ENCODE results near the gene RICTOR. TPM values are rescaled to one million over a fixed set of nuclear protein-coding genes. Genes with fewer than 3 reads are reported as not detected.

RICTOR gene
- total RNA-seq, 1 experiment from 2014 or later: 11.2 TPM

- no peak for DNase-seq
- no peaks in the 10 kb centered on the region for H3K27me3 ChIP-seq (ENCODE audit: control insufficient read depth, insufficient read depth, low read length)
- no peak overlapping the region for H3K4me3 ChIP-seq (ENCODE audit: insufficient read depth, low read depth, low read length)
- H3K36me3 ChIP-seq (replicated peaks; ENCODE audit: control insufficient read depth, insufficient read depth, low read length): peaks cover 1% of the 10 kb centered on the region
Observed at GRCh38 chr5:38938424-38938823, 135.8 kb downstream of the RICTOR start.

GRCh38 chr5:38936269-38936668 lies 137.9 kb downstream of the RICTOR start:
- H3K36me3 ChIP-seq (replicated peaks; ENCODE audit: control insufficient read depth, insufficient read depth, low read length): no peaks in the 10 kb centered on the region
- no peaks in the 10 kb centered on the region for H3K27me3 ChIP-seq (ENCODE audit: control insufficient read depth, insufficient read depth, low read length)
- no peak overlapping the region for H3K4me3 ChIP-seq (ENCODE audit: insufficient read depth, low read depth, low read length)
- DNase-seq: no peak

- Histone ChIP-seq H3K36me3 (replicated peaks; ENCODE audit: control insufficient read depth, insufficient read depth, low read length) (no peaks in the 10 kb centered on the region), H3K4me3 (ENCODE audit: insufficient read depth, low read depth, low read length) (no peak overlapping the region), H3K27me3 (ENCODE audit: control insufficient read depth, insufficient read depth, low read length) (no peaks in the 10 kb centered on the region)
- no peak for DNase-seq
Observed at GRCh38 chr5:38935437-38935836, 138.8 kb downstream of the RICTOR start.

- no peaks in the 10 kb centered on the region for H3K27me3 ChIP-seq (ENCODE audit: control insufficient read depth, insufficient read depth, low read length)
- DNase-seq: no peak
- no peaks in the 10 kb centered on the region for H3K36me3 ChIP-seq (replicated peaks; ENCODE audit: control insufficient read depth, insufficient read depth, low read length)
- no peak overlapping the region for H3K4me3 ChIP-seq (ENCODE audit: insufficient read depth, low read depth, low read length)
Observed at GRCh38 chr5:38932854-38933408, 141.3 kb downstream of the RICTOR start.

- no peaks in the 10 kb centered on the region for H3K27me3 ChIP-seq (ENCODE audit: control insufficient read depth, insufficient read depth, low read length)
- H3K36me3 ChIP-seq (replicated peaks; ENCODE audit: control insufficient read depth, insufficient read depth, low read length): no peaks in the 10 kb centered on the region
- H3K4me3 ChIP-seq (ENCODE audit: insufficient read depth, low read depth, low read length): no peak overlapping the region
- DNase-seq: no peak
Observed at GRCh38 chr5:38931731-38932130, 142.5 kb downstream of the RICTOR start.

GRCh38 chr5:38929838-38930237 lies 144.4 kb downstream of the RICTOR start:
- H3K36me3 ChIP-seq (replicated peaks; ENCODE audit: control insufficient read depth, insufficient read depth, low read length): no peaks in the 10 kb centered on the region
- no peak overlapping the region for H3K4me3 ChIP-seq (ENCODE audit: insufficient read depth, low read depth, low read length)
- no peaks in the 10 kb centered on the region for H3K27me3 ChIP-seq (ENCODE audit: control insufficient read depth, insufficient read depth, low read length)
- DNase-seq: no peak

- no peaks in the 10 kb centered on the region for H3K36me3 ChIP-seq (replicated peaks; ENCODE audit: control insufficient read depth, insufficient read depth, low read length)
- no peak overlapping the region for H3K4me3 ChIP-seq (ENCODE audit: insufficient read depth, low read depth, low read length)
- no peaks in the 10 kb centered on the region for H3K27me3 ChIP-seq (ENCODE audit: control insufficient read depth, insufficient read depth, low read length)
- DNase-seq: no peak
Observed at GRCh38 chr5:38927470-38927869, 146.7 kb downstream of the RICTOR start.

- H3K27me3 ChIP-seq (ENCODE audit: control insufficient read depth, insufficient read depth, low read length): no peaks in the 10 kb centered on the region
Observed at GRCh38 chr5:38926121-38926520, 148.1 kb downstream of the RICTOR start.

GRCh38 chr5:38925154-38925925 lies 148.9 kb downstream of the RICTOR start:
- H3K36me3 ChIP-seq (replicated peaks; ENCODE audit: control insufficient read depth, insufficient read depth, low read length): no peaks in the 10 kb centered on the region
- H3K4me3 ChIP-seq (ENCODE audit: insufficient read depth, low read depth, low read length): no peak overlapping the region
- no peaks in the 10 kb centered on the region for H3K27me3 ChIP-seq (ENCODE audit: control insufficient read depth, insufficient read depth, low read length)
- DNase-seq: no peak

More at GRCh38 chr5:38926121-38926520, 148.1 kb downstream of the RICTOR start:
- no peak for DNase-seq
- no peak overlapping the region for H3K4me3 ChIP-seq (ENCODE audit: insufficient read depth, low read depth, low read length)
- H3K36me3 ChIP-seq (replicated peaks; ENCODE audit: control insufficient read depth, insufficient read depth, low read length): no peaks in the 10 kb centered on the region

- no peak for DNase-seq
Observed at GRCh38 chr5:38923661-38924451, 150.3 kb downstream of the RICTOR start.

GRCh38 chr5:38922199-38922598 lies 152.0 kb downstream of the RICTOR start:
- Histone ChIP-seq H3K4me3 (ENCODE audit: insufficient read depth, low read depth, low read length) (no peak overlapping the region), H3K27me3 (ENCODE audit: control insufficient read depth, insufficient read depth, low read length) (no peaks in the 10 kb centered on the region), H3K36me3 (replicated peaks; ENCODE audit: control insufficient read depth, insufficient read depth, low read length) (no peaks in the 10 kb centered on the region)
- DNase-seq: peak; percentile 72

More at GRCh38 chr5:38923661-38924451, 150.3 kb downstream of the RICTOR start:
- no peaks in the 10 kb centered on the region for H3K27me3 ChIP-seq (ENCODE audit: control insufficient read depth, insufficient read depth, low read length)
- H3K36me3 ChIP-seq (replicated peaks; ENCODE audit: control insufficient read depth, insufficient read depth, low read length): no peaks in the 10 kb centered on the region
- no peak overlapping the region for H3K4me3 ChIP-seq (ENCODE audit: insufficient read depth, low read depth, low read length)

GRCh38 chr5:38921174-38921573 lies 153.0 kb downstream of the RICTOR start:
- H3K27me3 ChIP-seq (ENCODE audit: control insufficient read depth, insufficient read depth, low read length): no peaks in the 10 kb centered on the region
- H3K36me3 ChIP-seq (replicated peaks; ENCODE audit: control insufficient read depth, insufficient read depth, low read length): no peaks in the 10 kb centered on the region
- DNase-seq: peak; percentile 44
- H3K4me3 ChIP-seq (ENCODE audit: insufficient read depth, low read depth, low read length): no peak overlapping the region

- no peaks in the 10 kb centered on the region for H3K36me3 ChIP-seq (replicated peaks; ENCODE audit: control insufficient read depth, insufficient read depth, low read length)
- no peak for DNase-seq
- H3K4me3 ChIP-seq (ENCODE audit: insufficient read depth, low read depth, low read length): no peak overlapping the region
- H3K27me3 ChIP-seq (ENCODE audit: control insufficient read depth, insufficient read depth, low read length): no peaks in the 10 kb centered on the region
Observed at GRCh38 chr5:38916802-38917201, 157.4 kb downstream of the RICTOR start.

GRCh38 chr5:38913714-38914113 lies 160.5 kb downstream of the RICTOR start:
- no peak for DNase-seq
- Histone ChIP-seq H3K36me3 (replicated peaks; ENCODE audit: control insufficient read depth, insufficient read depth, low read length) (no peaks in the 10 kb centered on the region), H3K27me3 (ENCODE audit: control insufficient read depth, insufficient read depth, low read length) (no peaks in the 10 kb centered on the region), H3K4me3 (ENCODE audit: insufficient read depth, low read depth, low read length) (no peak overlapping the region)

- no peaks in the 10 kb centered on the region for H3K36me3 ChIP-seq (replicated peaks; ENCODE audit: control insufficient read depth, insufficient read depth, low read length)
- H3K4me3 ChIP-seq (ENCODE audit: insufficient read depth, low read depth, low read length): no peak overlapping the region
- H3K27me3 ChIP-seq (ENCODE audit: control insufficient read depth, insufficient read depth, low read length): no peaks in the 10 kb centered on the region
- DNase-seq: no peak
Observed at GRCh38 chr5:38911933-38912332, 162.3 kb downstream of the RICTOR start.

Data from H7 (cell line).